HEK293T (cell line): ENCODE results near the gene MCOLN3.

Experiments
- CTCF ChIA-PET: fragments of 350-600 bp; formaldehyde crosslinking; extraction: SDS; loops from one replicate; lab custom pipeline; 2021; ENCODE audit warnings: antibody characterized with exemption, inconsistent platforms; lab: Yijun Ruan, JAX
- POLR2A ChIA-PET: fragments of 350-600 bp; formaldehyde crosslinking; extraction: SDS; loops from one replicate; lab custom pipeline; 2020; ENCODE audit warnings: antibody characterized with exemption, inconsistent platforms; lab: Yijun Ruan, JAX
- DNase-seq: peaks from one replicate; pipeline ENCODE4 v3.0.0; 2012; ENCODE audit warnings: mixed read lengths; ENCODE audit errors: extremely low spot score
- ARNT ChIP-seq: fragments of 450-650 bp; IDR thresholded peaks from 2 replicates; pipeline ENCODE4 v1.6.1; 2017; ENCODE audit warnings: mild to moderate bottlenecking
- BHLHE40 ChIP-seq: fragments of 450-650 bp; IDR thresholded peaks from 2 replicates; pipeline ENCODE4 v1.6.1; 2016; ENCODE audit warnings: mild to moderate bottlenecking, moderate library complexity, borderline replicate concordance
- CTBP1 ChIP-seq: fragments of 450-650 bp; IDR thresholded peaks from 2 replicates; pipeline ENCODE4 v1.6.1; 2016; ENCODE audit warnings: borderline replicate concordance
- ELF4 ChIP-seq: fragments of 450-650 bp; IDR thresholded peaks from 2 replicates; pipeline ENCODE4 v1.6.1; 2017; ENCODE audit warnings: antibody characterized with exemption
- FOXA1 ChIP-seq: fragments of 450-650 bp; IDR thresholded peaks from 2 replicates; pipeline ENCODE4 v1.6.1; 2016; ENCODE audit warnings: mild to moderate bottlenecking
- FOXK2 ChIP-seq: fragments of 450-650 bp; IDR thresholded peaks from 2 replicates; pipeline ENCODE4 v1.6.1; 2016; ENCODE audit warnings: mild to moderate bottlenecking
- FOXM1 ChIP-seq: fragments of 450-650 bp; IDR thresholded peaks from 2 replicates; pipeline ENCODE4 v1.6.1; 2017; ENCODE audit warnings: mild to moderate bottlenecking, borderline replicate concordance
- HDGF ChIP-seq: fragments of 450-650 bp; IDR thresholded peaks from 2 replicates; pipeline ENCODE4 v1.6.1; 2017; ENCODE audit warnings: antibody characterized with exemption, borderline replicate concordance
- L3MBTL2 ChIP-seq: fragments of 450-650 bp; conservative IDR thresholded peaks from 2 replicates; pipeline ENCODE4 v1.6.1; 2016; ENCODE audit warnings: mild to moderate bottlenecking
- LEF1 ChIP-seq: fragments of 450-650 bp; IDR thresholded peaks from 2 replicates; pipeline ENCODE4 v1.6.1; 2017; ENCODE audit warnings: mild to moderate bottlenecking, borderline replicate concordance
- NFRKB ChIP-seq: fragments of 450-650 bp; IDR thresholded peaks from 2 replicates; pipeline ENCODE4 v1.6.1; 2016; ENCODE audit warnings: mild to moderate bottlenecking, moderate library complexity
- PKNOX1 ChIP-seq: fragments of 450-650 bp; IDR thresholded peaks from 2 replicates; pipeline ENCODE4 v1.6.1; 2016
- SP1 ChIP-seq: fragments of 450-650 bp; IDR thresholded peaks from 2 replicates; pipeline ENCODE4 v1.6.1; 2017
- SUZ12 ChIP-seq: fragments of 450-650 bp; IDR thresholded peaks from 2 replicates; pipeline ENCODE4 v1.6.1; 2016; ENCODE audit warnings: mild to moderate bottlenecking
- TARDBP ChIP-seq: fragments of 450-650 bp; IDR thresholded peaks from 2 replicates; pipeline ENCODE4 v1.6.1; 2016
- ZNF384 ChIP-seq: fragments of 450-650 bp; IDR thresholded peaks from 2 replicates; pipeline ENCODE4 v1.6.1; 2016

The MCOLN3 gene

DNA sequence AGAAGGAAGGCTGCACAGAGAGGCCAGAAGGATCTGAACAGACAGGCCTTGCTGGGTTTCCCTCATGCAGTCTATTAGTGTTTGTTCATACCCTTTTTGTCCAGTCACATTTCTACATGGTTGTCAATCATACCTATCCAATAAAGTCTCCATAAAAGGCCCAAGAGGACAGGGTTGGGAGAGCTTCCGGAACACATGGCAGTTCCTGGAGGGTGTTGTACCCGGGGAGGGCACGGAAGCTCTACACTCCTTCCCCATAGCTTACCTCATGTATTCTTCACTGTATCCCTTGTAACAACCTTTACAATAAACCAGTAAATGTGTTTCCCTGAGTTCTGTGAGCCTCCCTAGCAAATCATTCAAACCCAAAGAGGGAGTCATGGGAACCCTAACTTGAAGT, 79.4 kb downstream of the MCOLN3 start:
- ChIA-PET CTCF (no interaction called here), POLR2A (no interaction called here)
- no peak for TF ChIP-seq ELF4
- no peak for TF ChIP-seq FOXA1
- no peak for TF ChIP-seq HDGF
- no peak for TF ChIP-seq NFRKB
- no peak for TF ChIP-seq FOXK2
- no peak for TF ChIP-seq CTBP1
- TF ChIP-seq LEF1: no peak
- no peak for TF ChIP-seq SP1
- no peak for TF ChIP-seq BHLHE40
- no peak for TF ChIP-seq L3MBTL2
- TF ChIP-seq TARDBP: no peak
- no peak for TF ChIP-seq PKNOX1
- no peak for TF ChIP-seq SUZ12
- no peak for TF ChIP-seq ARNT
- no peak for TF ChIP-seq FOXM1
- DNase-seq: no peak

GRCh38 chr1:84968101-84968500, 80.2 kb downstream of the MCOLN3 start:
- POLR2A ChIA-PET: no interaction called here
- CTCF ChIA-PET: no interaction called here
- no peak for TF ChIP-seq LEF1
- TF ChIP-seq CTBP1: no peak
- TF ChIP-seq NFRKB: no peak
- no peak for TF ChIP-seq FOXA1
- TF ChIP-seq SUZ12: no peak
- no peak for TF ChIP-seq ARNT
- TF ChIP-seq ELF4: no peak
- TF ChIP-seq PKNOX1: no peak
- no peak for TF ChIP-seq TARDBP
- no peak for TF ChIP-seq L3MBTL2
- TF ChIP-seq FOXM1: no peak
- no peak for TF ChIP-seq HDGF
- TF ChIP-seq FOXK2: no peak
- no peak for TF ChIP-seq ZNF384
- TF ChIP-seq SP1: no peak
- TF ChIP-seq BHLHE40: no peak
- DNase-seq: no peak
